SK-N-SH treated with all-trans-retinoic acid at 6 μM for 48 hours (cell line): Measurements from ENCODE around the gene AKT3.

Source experiments
- CSDC2 ChIP-seq: fragments of 250-450 bp; sonication (Bioruptor Pico); IDR thresholded peaks from 2 replicates; pipeline ENCODE4 v1.5.0; 2020; ENCODE audit warnings: mild to moderate bottlenecking, moderate library complexity
- PPARA ChIP-seq: fragments of 250-450 bp; sonication (Bioruptor Pico); IDR thresholded peaks from 2 replicates; pipeline ENCODE4 v1.5.0; 2020; ENCODE audit warnings: mild to moderate bottlenecking, borderline replicate concordance
- RARB ChIP-seq: fragments of 250-450 bp; sonication (Bioruptor Pico); IDR thresholded peaks from 2 replicates; pipeline ENCODE4 v1.8.0; 2021; ENCODE audit warnings: mild to moderate bottlenecking, moderate library complexity
- SNAI2 ChIP-seq: fragments of 250-450 bp; sonication (Bioruptor Pico); IDR thresholded peaks from 2 replicates; pipeline ENCODE4 v1.5.0; 2020; ENCODE audit warnings: mild to moderate bottlenecking, moderate library complexity
- ZFP30 ChIP-seq: fragments of 450-650 bp; formaldehyde crosslinking; IDR thresholded peaks from 2 replicates; pipeline ENCODE4 v1.5.0; 2022; ENCODE audit warnings: mild to moderate bottlenecking, moderate library complexity
- ZNF8 ChIP-seq: fragments of 450-650 bp; formaldehyde crosslinking; IDR thresholded peaks from 2 replicates; pipeline ENCODE4 v1.5.0; 2020; ENCODE audit warnings: mild to moderate bottlenecking, moderate library complexity
- TF ChIP-seq, protein P1 (sequence below): fragments of 250-450 bp; sonication (Bioruptor Pico); IDR thresholded peaks from 2 replicates; pipeline ENCODE4 v1.8.0; 2020; ENCODE audit warnings: mild to moderate bottlenecking, moderate library complexity, borderline replicate concordance

DNA sequence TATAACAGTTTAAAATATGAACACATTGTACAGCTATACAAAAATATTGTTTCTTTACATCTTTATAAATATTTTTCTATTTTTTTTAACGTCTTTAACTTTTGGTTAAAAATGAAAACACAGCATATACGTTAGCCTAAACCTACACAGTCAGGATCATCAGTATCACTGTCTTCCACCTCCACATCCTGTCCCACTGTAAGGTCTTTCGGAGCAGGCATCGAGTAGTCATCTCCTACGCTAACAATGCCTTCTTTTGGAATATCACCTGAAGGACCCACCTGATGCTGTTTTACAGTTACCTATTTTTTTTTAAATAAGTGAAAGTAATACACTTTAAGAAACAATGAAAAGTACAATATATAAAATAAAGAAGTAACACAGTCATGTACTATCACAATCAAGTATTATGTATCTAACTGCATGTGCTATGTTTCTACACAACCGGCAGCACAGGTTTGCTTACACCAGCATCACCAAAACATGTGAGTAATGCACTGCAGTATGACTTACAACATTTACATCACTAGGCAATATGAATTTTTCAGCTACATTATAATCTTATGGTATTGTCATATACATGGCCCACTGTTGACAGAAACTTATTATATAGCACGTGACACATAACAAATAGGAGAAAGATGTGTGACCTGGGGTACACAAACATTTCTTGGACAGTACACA is 254.4 kb downstream of the AKT3 start:
- no peak for TF ChIP-seq PPARA
- TF ChIP-seq ZFP30 (CRISPR knock-in tag), result no peak
- TF ChIP-seq, protein P1, sequence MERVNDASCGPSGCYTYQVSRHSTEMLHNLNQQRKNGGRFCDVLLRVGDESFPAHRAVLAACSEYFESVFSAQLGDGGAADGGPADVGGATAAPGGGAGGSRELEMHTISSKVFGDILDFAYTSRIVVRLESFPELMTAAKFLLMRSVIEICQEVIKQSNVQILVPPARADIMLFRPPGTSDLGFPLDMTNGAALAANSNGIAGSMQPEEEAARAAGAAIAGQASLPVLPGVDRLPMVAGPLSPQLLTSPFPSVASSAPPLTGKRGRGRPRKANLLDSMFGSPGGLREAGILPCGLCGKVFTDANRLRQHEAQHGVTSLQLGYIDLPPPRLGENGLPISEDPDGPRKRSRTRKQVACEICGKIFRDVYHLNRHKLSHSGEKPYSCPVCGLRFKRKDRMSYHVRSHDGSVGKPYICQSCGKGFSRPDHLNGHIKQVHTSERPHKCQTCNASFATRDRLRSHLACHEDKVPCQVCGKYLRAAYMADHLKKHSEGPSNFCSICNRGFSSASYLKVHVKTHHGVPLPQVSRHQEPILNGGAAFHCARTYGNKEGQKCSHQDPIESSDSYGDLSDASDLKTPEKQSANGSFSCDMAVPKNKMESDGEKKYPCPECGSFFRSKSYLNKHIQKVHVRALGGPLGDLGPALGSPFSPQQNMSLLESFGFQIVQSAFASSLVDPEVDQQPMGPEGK (CRISPR knock-in tag), result no peak
- no peak for TF ChIP-seq SNAI2 (CRISPR knock-in tag)
- no peak for TF ChIP-seq RARB (CRISPR knock-in tag)
- TF ChIP-seq ZNF8 (CRISPR knock-in tag), result no peak
- TF ChIP-seq CSDC2 (CRISPR knock-in tag), result no peak
